H7 (cell line): Measurements from ENCODE around the gene TTLL11. TPM values are rescaled to one million over a fixed set of nuclear protein-coding genes. Genes with fewer than 3 reads are reported as not detected.

Experiments used
- DNase-seq: peaks from one replicate; pipeline ENCODE4 v3.0.0; 2012
- H3K27me3 ChIP-seq: 2 replicates; pipeline ENCODE4 v1.6.0; 2011; ENCODE audit warnings: mild to moderate bottlenecking, low read length; ENCODE audit not compliant: control insufficient read depth, insufficient read depth
- H3K36me3 ChIP-seq: replicated peaks from 2 replicates; pipeline ENCODE4 v1.5.1; 2011; ENCODE audit warnings: low read length; ENCODE audit not compliant: control insufficient read depth, insufficient read depth
- H3K4me3 ChIP-seq: 2 replicates; pipeline ENCODE4 v1.5.1; 2011; ENCODE audit warnings: low read depth, mild to moderate bottlenecking, control low read depth, low read length, moderate library complexity; ENCODE audit not compliant: insufficient read depth
- total RNA-seq: library from RNA; depleted of rRNA; stranded (reverse); fragments of >200 nt; shearing (Covaris generic); gene quantifications from 2 replicates; pipeline ENCODE4 v1.2.3, GENCODE V29; 2014

TTLL11 gene
- total RNA-seq, 1 experiment from 2014 or later = 0.97 TPM

DNA sequence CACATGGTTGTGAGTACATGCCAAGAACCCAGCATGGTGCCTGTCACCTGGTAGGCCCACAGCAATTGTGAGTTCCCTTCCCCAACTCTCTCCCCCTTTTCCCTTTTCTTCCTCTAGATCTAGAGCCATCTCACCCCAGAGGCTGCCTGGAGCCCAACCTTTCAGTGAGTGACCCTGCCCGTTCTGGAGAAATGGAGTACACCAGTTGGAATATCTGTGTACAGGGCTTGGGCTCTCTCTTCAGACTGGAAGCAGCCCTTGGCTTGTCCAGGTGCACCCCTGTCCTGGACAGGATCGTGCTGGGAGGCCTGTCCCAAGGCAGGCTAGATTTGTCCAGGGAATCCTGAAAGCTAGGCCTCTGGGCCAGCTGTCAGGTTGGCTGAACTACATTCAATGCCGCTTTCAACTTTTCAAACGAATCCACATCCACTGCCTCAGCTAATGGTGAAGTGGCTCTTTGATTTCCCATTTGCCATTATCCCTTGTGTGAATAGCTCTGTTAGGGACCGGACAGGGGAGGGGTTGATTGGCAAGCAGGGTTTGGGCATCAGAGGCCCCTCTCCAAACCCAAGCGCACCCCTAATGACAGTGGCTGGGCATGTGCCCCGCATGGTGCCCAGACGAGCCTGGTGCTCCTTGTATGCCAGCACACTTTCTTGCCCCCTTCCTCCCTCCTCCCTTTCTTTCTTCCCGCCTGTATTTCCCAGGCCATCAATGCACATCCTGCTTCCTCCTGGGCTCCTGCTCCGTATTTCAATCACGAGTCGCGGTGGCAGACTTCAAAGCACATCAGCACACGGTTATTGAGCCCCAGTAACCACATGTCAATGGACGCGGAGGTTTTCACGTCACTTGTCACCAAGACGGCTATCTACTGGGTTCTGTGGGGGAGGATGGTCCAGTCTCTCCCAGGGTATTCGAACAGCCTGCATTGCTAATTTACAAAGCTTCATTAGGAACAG, 230.5 kb downstream of the TTLL11 start:
- Histone ChIP-seq H3K36me3 (no peaks in the 10 kb centered on the region), H3K4me3 (no peak overlapping the region), H3K27me3 (no peaks in the 10 kb centered on the region)
- DNase-seq = no peak

GRCh38 chr9:121861501-121862180, 231.5 kb downstream of the TTLL11 start:
- Histone ChIP-seq H3K27me3 (no peaks in the 10 kb centered on the region), H3K4me3 (no peak overlapping the region), H3K36me3 (no peaks in the 10 kb centered on the region)
- peak; percentile 71 for DNase-seq

DNA sequence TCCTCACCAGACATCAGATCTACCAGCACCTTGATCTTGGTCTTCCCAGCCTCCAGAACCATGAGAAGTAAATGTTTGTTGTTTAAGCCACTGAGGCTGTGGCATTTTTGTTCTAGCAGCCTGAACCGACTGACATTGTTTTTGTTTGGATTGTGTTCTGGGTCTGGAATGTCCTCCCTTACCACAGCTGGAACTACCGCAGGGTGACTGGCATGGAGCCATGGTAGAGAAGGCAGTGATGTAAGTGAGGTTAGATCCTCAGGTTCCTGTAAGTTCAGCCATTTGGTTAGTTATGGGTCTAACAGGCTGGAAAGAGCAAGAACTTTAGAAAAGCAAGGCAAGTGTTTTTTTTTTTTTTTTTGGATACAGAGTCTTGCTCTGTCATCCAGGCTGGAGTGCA, 232.4 kb downstream of the TTLL11 start:
- Histone ChIP-seq H3K27me3 (no peaks in the 10 kb centered on the region), H3K36me3 (no peaks in the 10 kb centered on the region), H3K4me3 (no peak overlapping the region)
- DNase-seq = no peak

GRCh38 chr9:121860213-121860612, 232.9 kb downstream of the TTLL11 start:
- DNase-seq = no peak
- no peak overlapping the region for H3K4me3 ChIP-seq
- H3K36me3 ChIP-seq = no peaks in the 10 kb centered on the region
- no peaks in the 10 kb centered on the region for H3K27me3 ChIP-seq

- no peak for DNase-seq
- no peaks in the 10 kb centered on the region for H3K27me3 ChIP-seq
- H3K4me3 ChIP-seq = no peak overlapping the region
- no peaks in the 10 kb centered on the region for H3K36me3 ChIP-seq
Measured at GRCh38 chr9:121859646-121860045, 233.5 kb downstream of the TTLL11 start.

GRCh38 chr9:121858788-121859187, 234.3 kb downstream of the TTLL11 start:
- H3K36me3 ChIP-seq = no peaks in the 10 kb centered on the region
- no peak overlapping the region for H3K4me3 ChIP-seq
- no peaks in the 10 kb centered on the region for H3K27me3 ChIP-seq
- DNase-seq = no peak

- Histone ChIP-seq H3K4me3 (no peak overlapping the region), H3K36me3 (no peaks in the 10 kb centered on the region), H3K27me3 (no peaks in the 10 kb centered on the region)
- no peak for DNase-seq
Measured at GRCh38 chr9:121857928-121858327, 235.2 kb downstream of the TTLL11 start.

- Histone ChIP-seq H3K27me3 (no peaks in the 10 kb centered on the region), H3K4me3 (no peak overlapping the region), H3K36me3 (no peaks in the 10 kb centered on the region)
- DNase-seq = no peak
Measured at GRCh38 chr9:121855476-121855875, 237.6 kb downstream of the TTLL11 start.

DNA sequence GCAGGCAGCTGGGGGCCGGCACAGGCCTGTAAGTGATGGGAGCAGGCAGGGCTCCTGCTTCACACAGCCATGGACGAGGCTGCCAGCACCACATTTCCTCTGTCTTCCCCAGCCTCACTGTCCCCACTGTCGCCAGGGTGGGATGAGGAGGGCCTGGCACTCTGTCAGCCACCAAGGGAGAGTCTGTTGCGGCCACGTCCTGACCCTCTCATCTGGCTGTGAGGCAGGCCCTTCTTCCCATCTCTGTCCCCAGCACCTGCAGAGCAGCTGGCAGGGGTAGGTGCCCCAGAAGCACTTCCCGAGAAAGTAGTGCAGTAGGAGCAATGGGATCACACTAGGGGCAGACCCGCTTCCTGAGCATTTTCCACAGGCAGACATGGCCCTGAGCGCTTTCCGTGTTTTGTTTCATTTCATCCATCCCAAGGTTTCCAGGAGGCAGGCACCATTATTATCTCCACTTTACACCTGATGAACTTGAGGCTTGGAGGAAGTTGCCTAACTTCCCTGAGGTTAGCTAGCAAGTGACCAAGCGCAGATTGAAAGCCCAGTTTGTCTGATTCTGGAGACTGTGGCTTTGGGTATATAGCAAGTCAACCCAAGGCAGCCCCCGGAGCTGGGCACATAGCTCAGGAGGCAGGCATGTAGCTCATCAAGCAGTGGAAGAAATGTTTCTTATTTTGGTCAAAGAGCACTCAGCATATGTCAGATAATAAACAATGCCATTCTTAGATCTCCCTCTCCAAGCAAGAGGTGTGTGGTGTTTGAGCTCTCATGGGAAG, 239.3 kb downstream of the TTLL11 start:
- no peak for DNase-seq
- no peaks in the 10 kb centered on the region for H3K27me3 ChIP-seq

GRCh38 chr9:121852651-121853616, 240.2 kb downstream of the TTLL11 start:
- Histone ChIP-seq H3K27me3 (no peaks in the 10 kb centered on the region), H3K36me3 (no peaks in the 10 kb centered on the region), H3K4me3 (no peak overlapping the region)
- no peak for DNase-seq

More for the DNA sequence above, 239.3 kb downstream of the TTLL11 start:
- Histone ChIP-seq H3K36me3 (no peaks in the 10 kb centered on the region), H3K4me3 (no peak overlapping the region)

- Histone ChIP-seq H3K36me3 (no peaks in the 10 kb centered on the region), H3K4me3 (no peak overlapping the region), H3K27me3 (no peaks in the 10 kb centered on the region)
- DNase-seq = no peak
Measured at GRCh38 chr9:121852241-121852640, 240.9 kb downstream of the TTLL11 start.

GRCh38 chr9:121851641-121852091, 241.4 kb downstream of the TTLL11 start:
- H3K4me3 ChIP-seq = no peak overlapping the region
- no peaks in the 10 kb centered on the region for H3K27me3 ChIP-seq
- no peak for DNase-seq
- no peaks in the 10 kb centered on the region for H3K36me3 ChIP-seq

GRCh38 chr9:121850366-121850765, 242.7 kb downstream of the TTLL11 start:
- DNase-seq = no peak
- H3K4me3 ChIP-seq = no peak overlapping the region
- no peaks in the 10 kb centered on the region for H3K27me3 ChIP-seq
- no peaks in the 10 kb centered on the region for H3K36me3 ChIP-seq
